ENCODE results near the gene PMEL. TPM values are rescaled to one million over a fixed set of nuclear protein-coding genes. Genes with fewer than 3 reads are reported as not detected.
"Not testable (repeated sequence)": the region's sequence is repeated elsewhere in the genome, so short reads cannot be mapped to it uniquely, and the experiment has no call there.

The PMEL gene
- total and polyA plus RNA-seq, 2 experiments from 2014 or later: 15.3 to 34.2 TPM

GRCh38 chr12:55925371-55925770 is 40.5 kb downstream of the PMEL start:
- H3K4me3 ChIP-seq: no peak overlapping the region
- TF ChIP-seq EZH2phosphoT487 (IDR thresholded peaks at IDR 0.05; ENCODE audit: low read depth, severe bottlenecking, unreplicated experiment) (no peak), EZH2 (IDR thresholded peaks at IDR 0.05; ENCODE audit: borderline replicate concordance) (no peak), CTCF (IDR thresholded peaks at IDR 0.05; ENCODE audit: poor library complexity) (no peak)
- H3K9me2 ChIP-seq (replicated peaks; ENCODE audit: insufficient read depth): no peaks in the 10 kb centered on the region
- peak overlapping the region; percentile 97 for H3K27ac ChIP-seq
- no peaks in the 10 kb centered on the region for H3K9me3 ChIP-seq (ENCODE audit: low read depth)
- H3K36me3 ChIP-seq (replicated peaks; ENCODE audit: insufficient read depth, low read depth): no peaks in the 10 kb centered on the region
- DNase-seq (ENCODE audit: low spot score): no peak
- no peak overlapping the region for H2AFZ ChIP-seq
- peaks cover 73% of the 10 kb centered on the region for H3K79me2 ChIP-seq
- H3K27me3 ChIP-seq: no peaks in the 10 kb centered on the region
- H4K20me1 ChIP-seq (ENCODE audit: insufficient read depth, poor library complexity, severe bottlenecking): no peaks in the 10 kb centered on the region
- peaks cover 19% of the 10 kb centered on the region for H3K4me1 ChIP-seq (ENCODE audit: insufficient read depth)
- 98% methylated on average over 4 of the region's 4 CpGs for WGBS (ENCODE audit: low lambda C conversion rate, missing lambda C conversion rate)
- H3K4me2 ChIP-seq: peak overlapping the region; percentile 85

GRCh38 chr12:55923648-55924047 is 42.2 kb downstream of the PMEL start:
- H3K4me1 ChIP-seq (ENCODE audit: insufficient read depth); H3K36me3 ChIP-seq (replicated peaks; ENCODE audit: insufficient read depth, low read depth); H4K20me1 ChIP-seq (ENCODE audit: insufficient read depth, poor library complexity, severe bottlenecking); H2AFZ ChIP-seq; H3K27ac ChIP-seq; H3K9me3 ChIP-seq (ENCODE audit: low read depth); H3K27me3 ChIP-seq; DNase-seq (ENCODE audit: low spot score); H3K4me2 ChIP-seq; H3K9me2 ChIP-seq (replicated peaks; ENCODE audit: insufficient read depth); H3K4me3 ChIP-seq: not testable (repeated sequence)
- H3K79me2 ChIP-seq: peaks cover 81% of the 10 kb centered on the region
- WGBS (ENCODE audit: low lambda C conversion rate, missing lambda C conversion rate): 98% methylated on average over 9 of the region's 9 CpGs

GRCh38 chr12:55922126-55922525 is 43.7 kb downstream of the PMEL start:
- H3K27me3 ChIP-seq: no peaks in the 10 kb centered on the region
- no peak overlapping the region for H3K4me3 ChIP-seq
- H4K20me1 ChIP-seq (ENCODE audit: insufficient read depth, poor library complexity, severe bottlenecking): no peaks in the 10 kb centered on the region
- peaks cover 90% of the 10 kb centered on the region for H3K79me2 ChIP-seq
- no peak overlapping the region for H3K4me2 ChIP-seq
- H3K36me3 ChIP-seq (replicated peaks; ENCODE audit: insufficient read depth, low read depth): no peaks in the 10 kb centered on the region
- H2AFZ ChIP-seq: no peak overlapping the region
- no peak overlapping the region for H3K27ac ChIP-seq
- no peaks in the 10 kb centered on the region for H3K9me3 ChIP-seq (ENCODE audit: low read depth)
- no peak for DNase-seq (ENCODE audit: low spot score)
- H3K9me2 ChIP-seq (replicated peaks; ENCODE audit: insufficient read depth): no peaks in the 10 kb centered on the region
- 94% methylated on average over 3 of the region's 3 CpGs for WGBS (ENCODE audit: low lambda C conversion rate, missing lambda C conversion rate)
- no peak for TF ChIP-seq CTCF (IDR thresholded peaks at IDR 0.05; ENCODE audit: poor library complexity)
- no peak for TF ChIP-seq EZH2 (IDR thresholded peaks at IDR 0.05; ENCODE audit: borderline replicate concordance)
- TF ChIP-seq EZH2phosphoT487 (IDR thresholded peaks at IDR 0.05; ENCODE audit: low read depth, severe bottlenecking, unreplicated experiment): no peak
- peaks cover 3% of the 10 kb centered on the region for H3K4me1 ChIP-seq (ENCODE audit: insufficient read depth)

GRCh38 chr12:55919032-55919431 is 46.8 kb downstream of the PMEL start:
- not testable (repeated sequence) for H3K9me3 ChIP-seq (ENCODE audit: low read depth); H3K4me3 ChIP-seq; H2AFZ ChIP-seq; H3K4me1 ChIP-seq (ENCODE audit: insufficient read depth); H3K4me2 ChIP-seq; H4K20me1 ChIP-seq (ENCODE audit: insufficient read depth, poor library complexity, severe bottlenecking); H3K9me2 ChIP-seq (replicated peaks; ENCODE audit: insufficient read depth); DNase-seq (ENCODE audit: low spot score); H3K27me3 ChIP-seq; H3K36me3 ChIP-seq (replicated peaks; ENCODE audit: insufficient read depth, low read depth)
- H3K27ac ChIP-seq: peak overlapping the region; percentile 45
- 97% methylated on average over 3 of the region's 3 CpGs for WGBS (ENCODE audit: low lambda C conversion rate, missing lambda C conversion rate)
- H3K79me2 ChIP-seq: peaks cover 92% of the 10 kb centered on the region

GRCh38 chr12:55915482-55915859 is 50.4 kb downstream of the PMEL start:
- Histone ChIP-seq H4K20me1 (ENCODE audit: insufficient read depth, poor library complexity, severe bottlenecking) (peaks cover 7% of the 10 kb centered on the region), H3K9me3 (ENCODE audit: low read depth) (no peaks in the 10 kb centered on the region), H3K27me3 (no peaks in the 10 kb centered on the region), H3K9me2 (replicated peaks; ENCODE audit: insufficient read depth) (no peaks in the 10 kb centered on the region), H3K4me2 (no peak overlapping the region), H2AFZ (no peak overlapping the region), H3K4me3 (no peak overlapping the region), H3K4me1 (ENCODE audit: insufficient read depth) (no peaks in the 10 kb centered on the region), H3K79me2 (peaks cover 92% of the 10 kb centered on the region), H3K27ac (no peak overlapping the region), H3K36me3 (replicated peaks; ENCODE audit: insufficient read depth, low read depth) (no peaks in the 10 kb centered on the region)
- DNase-seq (ENCODE audit: low spot score): no peak
- no peak for TF ChIP-seq CTCF (IDR thresholded peaks at IDR 0.05; ENCODE audit: poor library complexity)
- no peak for TF ChIP-seq EZH2phosphoT487 (IDR thresholded peaks at IDR 0.05; ENCODE audit: low read depth, severe bottlenecking, unreplicated experiment)
- no peak for TF ChIP-seq EZH2 (IDR thresholded peaks at IDR 0.05; ENCODE audit: borderline replicate concordance)
- 91% methylated on average over 3 of the region's 3 CpGs for WGBS (ENCODE audit: low lambda C conversion rate, missing lambda C conversion rate)
